GM12865 (cell line): ENCODE measurements around the gene SLC44A1.

Experiments used
- DNase-seq: peaks from one replicate; pipeline ENCODE4 v3.0.0; 2010; ENCODE audit warnings: low read depth
- H3K4me3 ChIP-seq: 2 replicates; pipeline ENCODE4 v1.5.1; 2011; ENCODE audit warnings: mild to moderate bottlenecking, low read depth, low read length, control low read depth
- CTCF ChIP-seq: IDR thresholded peaks from 2 replicates; pipeline ENCODE4 v1.5.1; 2011; ENCODE audit warnings: low read length, control low read depth, low read depth, inconsistent platforms; ENCODE audit not compliant: insufficient read depth; ENCODE audit errors: missing control alignments

SLC44A1 gene

GRCh38 chr9:105281272-105281671 lies 36.8 kb downstream of the SLC44A1 start:
- no peak for TF ChIP-seq CTCF
- no peak for DNase-seq
- H3K4me3 ChIP-seq = no peak overlapping the region

- no peak overlapping the region for H3K4me3 ChIP-seq
- TF ChIP-seq CTCF = no peak
- no peak for DNase-seq
Observed at GRCh38 chr9:105281926-105282325, 37.5 kb downstream of the SLC44A1 start.

- no peak for TF ChIP-seq CTCF
- DNase-seq = no peak
- H3K4me3 ChIP-seq = no peak overlapping the region
Observed at GRCh38 chr9:105282870-105283621, 38.6 kb downstream of the SLC44A1 start.

- no peak overlapping the region for H3K4me3 ChIP-seq
- TF ChIP-seq CTCF = no peak
- no peak for DNase-seq
Observed at GRCh38 chr9:105283795-105284194, 39.3 kb downstream of the SLC44A1 start.

GRCh38 chr9:105284463-105284862 lies 40.0 kb downstream of the SLC44A1 start:
- H3K4me3 ChIP-seq = no peak overlapping the region
- DNase-seq = no peak
- TF ChIP-seq CTCF = no peak

GRCh38 chr9:105286098-105286497 lies 41.6 kb downstream of the SLC44A1 start:
- no peak for TF ChIP-seq CTCF
- H3K4me3 ChIP-seq = no peak overlapping the region
- no peak for DNase-seq

GRCh38 chr9:105289305-105289704 lies 44.9 kb downstream of the SLC44A1 start:
- no peak overlapping the region for H3K4me3 ChIP-seq
- no peak for TF ChIP-seq CTCF
- DNase-seq = no peak
